GM21723 (cell line): ENCODE data around the gene PRKN.

Experiments
- ATAC-seq: cut with Tn5 transposase; IDR thresholded peaks from one replicate; pipeline ENCODE4 v1.9.1; 2021; ENCODE audit warnings: mild to moderate bottlenecking, moderate library complexity; ENCODE audit not compliant: unreplicated experiment

Gene PRKN

GRCh38 chr6:162078667-162079066 lies 648.9 kb downstream of the PRKN start:
- ATAC-seq, result no peak

- no peak for ATAC-seq
These were observed 649.4 kb downstream of the PRKN start for GRCh38 chr6:162078126-162078525.

DNA sequence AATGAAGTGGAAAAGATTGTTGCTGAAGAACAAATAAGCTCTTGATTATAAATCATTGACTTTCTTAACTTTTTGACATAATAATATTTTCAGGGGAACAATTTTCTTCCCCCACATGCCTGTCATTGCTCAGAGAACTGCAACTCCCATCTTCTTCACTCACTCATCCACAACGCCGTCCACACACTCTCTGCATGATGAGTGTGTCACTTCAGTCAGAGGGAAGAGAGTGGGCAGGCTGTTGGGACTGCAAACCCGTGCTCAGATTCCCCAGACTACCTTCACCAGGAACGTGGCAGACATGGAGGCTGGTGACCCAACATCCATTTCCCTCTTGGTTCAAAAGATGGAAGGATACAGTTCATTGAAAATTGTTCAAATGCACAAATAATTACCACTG lies 650.8 kb downstream of the PRKN start:
- ATAC-seq, result no peak

DNA sequence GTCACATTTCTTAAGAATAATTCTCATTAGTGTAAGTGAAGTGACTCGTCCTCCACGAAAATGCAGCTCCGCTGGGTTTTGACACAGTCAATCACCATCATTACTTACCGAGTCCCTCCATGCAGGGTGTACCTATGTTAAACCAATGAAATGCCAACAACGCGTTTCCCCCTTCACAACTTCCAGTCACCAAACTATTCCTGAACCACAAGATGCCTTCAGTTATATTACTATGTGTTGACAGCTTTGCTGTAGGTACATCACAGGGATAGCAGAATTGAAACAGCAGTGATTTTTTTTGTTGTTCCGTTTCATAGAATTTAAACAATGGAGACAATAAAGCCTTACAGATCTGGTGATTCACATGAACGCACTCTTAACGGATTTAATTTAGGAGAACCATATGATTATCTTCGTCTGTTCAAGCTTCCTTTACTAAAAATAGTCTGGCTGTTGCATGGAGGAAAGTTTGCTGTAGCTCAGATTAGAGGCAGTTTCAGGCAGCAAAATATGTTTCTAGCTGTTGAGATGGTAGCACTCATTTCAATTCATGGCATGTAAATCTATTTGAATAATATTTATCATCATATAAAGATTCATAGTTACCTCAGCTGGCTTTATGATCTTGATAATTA lies 652.8 kb downstream of the PRKN start:
- no peak for ATAC-seq

GRCh38 chr6:162070639-162071038 lies 656.9 kb downstream of the PRKN start:
- no peak for ATAC-seq

- no peak for ATAC-seq
These were observed 657.6 kb downstream of the PRKN start for GRCh38 chr6:162069995-162070394.

GRCh38 chr6:162068340-162068739 lies 659.2 kb downstream of the PRKN start:
- ATAC-seq, result no peak

DNA sequence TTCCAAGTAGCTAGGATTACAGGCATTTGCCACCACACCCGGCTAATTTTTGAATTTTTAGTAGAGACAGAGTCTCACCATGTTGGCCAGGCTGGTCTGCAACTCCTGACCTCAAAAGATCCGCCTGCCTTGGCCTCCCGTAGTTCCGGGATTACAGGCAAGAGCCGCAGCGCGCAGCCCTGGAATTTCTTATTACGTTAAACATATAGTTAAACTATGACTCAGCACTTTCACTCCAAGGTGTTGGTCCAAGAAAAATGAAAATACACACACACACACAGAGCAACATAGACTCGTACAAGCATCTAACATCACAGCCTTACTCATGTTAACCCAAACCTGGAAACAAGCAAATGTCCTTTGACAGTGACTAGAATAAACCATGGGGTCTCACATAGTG lies 663.9 kb downstream of the PRKN start:
- ATAC-seq, result no peak

- ATAC-seq, result no peak
These were observed 669.2 kb downstream of the PRKN start for GRCh38 chr6:162058281-162058875.

GRCh38 chr6:162056745-162057144 lies 670.8 kb downstream of the PRKN start:
- no peak for ATAC-seq

DNA sequence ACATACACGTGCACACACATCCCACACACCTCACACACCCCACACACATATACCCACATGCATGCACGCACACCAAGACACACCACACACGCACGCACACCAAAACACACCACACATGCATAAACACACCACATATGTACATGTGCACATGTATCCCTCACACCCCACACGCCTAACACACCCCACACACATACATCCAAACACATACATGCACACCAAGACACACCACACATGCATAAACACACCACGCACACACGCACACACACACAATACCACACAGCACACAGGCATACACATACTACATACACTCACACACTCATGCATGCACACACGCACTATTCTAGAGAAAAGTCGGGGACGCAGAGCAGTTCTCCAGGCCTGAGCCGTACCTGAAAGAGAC lies 671.5 kb downstream of the PRKN start:
- no peak for ATAC-seq

DNA sequence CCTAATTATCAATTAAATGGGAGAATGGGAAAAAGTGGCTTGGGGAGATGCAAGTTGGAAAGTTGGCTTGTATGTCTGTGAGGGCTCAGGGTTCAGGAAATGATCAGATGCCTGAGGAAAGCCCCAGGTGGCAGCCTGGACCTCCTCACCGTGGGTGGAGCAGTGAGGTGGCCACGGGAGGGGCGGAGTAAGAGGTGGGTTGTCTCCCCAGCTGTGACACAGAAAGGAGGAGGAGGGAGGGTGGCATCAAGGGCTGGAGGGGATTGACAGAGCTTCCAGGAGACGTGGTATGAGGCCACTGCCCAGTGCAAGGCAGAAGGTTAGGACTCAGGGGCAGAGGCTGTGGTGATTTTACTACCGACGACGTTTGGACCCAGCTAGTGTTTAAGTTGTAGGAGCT lies 672.2 kb downstream of the PRKN start:
- ATAC-seq, result no peak

GRCh38 chr6:162053084-162053483 lies 674.5 kb downstream of the PRKN start:
- ATAC-seq, result no peak

- no peak for ATAC-seq
These were observed 677.0 kb downstream of the PRKN start for GRCh38 chr6:162050579-162050978.

GRCh38 chr6:162046324-162046723 lies 681.2 kb downstream of the PRKN start:
- no peak for ATAC-seq

DNA sequence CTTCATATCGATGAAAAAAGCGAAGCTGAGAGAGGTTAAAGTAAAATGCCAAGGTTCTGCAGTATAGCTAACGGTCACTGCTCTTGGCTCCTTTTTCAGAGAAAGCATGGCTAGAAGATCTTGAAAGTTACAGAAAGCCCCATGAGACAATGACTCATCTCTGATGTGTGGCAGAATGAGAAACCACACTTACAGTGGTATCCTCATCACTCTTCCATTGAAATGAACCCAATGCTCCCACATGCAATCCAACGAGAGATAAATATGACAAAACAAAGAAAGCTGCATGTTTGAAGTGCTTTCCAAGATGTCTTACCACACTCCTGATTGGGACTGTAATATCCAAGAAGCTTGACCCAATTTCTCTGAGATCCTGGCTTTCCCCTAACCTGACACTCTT lies 694.9 kb downstream of the PRKN start:
- ATAC-seq, result no peak

DNA sequence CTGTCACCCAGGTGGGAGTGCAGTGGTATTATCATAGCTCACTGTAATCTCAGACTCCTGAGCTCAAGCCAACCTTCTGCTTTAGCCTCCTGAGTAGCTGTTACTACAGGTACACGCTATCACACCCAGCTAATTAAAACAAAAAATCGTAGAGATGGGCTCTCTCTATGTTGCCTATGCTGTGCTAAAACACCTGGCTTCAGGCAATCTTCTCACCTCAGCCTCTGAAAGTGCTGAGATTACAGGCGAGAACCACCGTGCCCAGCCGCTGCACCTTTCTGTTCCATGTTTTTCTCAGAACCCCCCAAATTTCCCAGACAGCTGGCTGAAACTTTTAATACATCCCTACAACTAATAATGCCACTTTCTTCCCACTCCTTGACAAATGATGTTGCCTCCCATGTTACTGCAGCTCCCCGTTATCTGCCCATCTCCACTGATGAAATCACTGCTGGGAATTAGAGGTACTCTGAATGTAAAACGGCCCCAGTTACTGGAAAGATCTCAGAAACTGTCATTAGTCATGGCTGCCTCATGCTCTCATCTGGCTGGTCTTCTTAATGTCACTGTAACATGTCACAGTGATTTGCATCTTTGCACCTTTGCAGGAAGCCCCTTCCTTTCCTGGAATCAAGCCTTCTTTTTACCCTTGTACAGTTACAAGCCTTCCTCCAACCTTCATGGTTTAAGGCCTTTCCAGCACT lies 697.5 kb downstream of the PRKN start:
- ATAC-seq, result no peak

DNA sequence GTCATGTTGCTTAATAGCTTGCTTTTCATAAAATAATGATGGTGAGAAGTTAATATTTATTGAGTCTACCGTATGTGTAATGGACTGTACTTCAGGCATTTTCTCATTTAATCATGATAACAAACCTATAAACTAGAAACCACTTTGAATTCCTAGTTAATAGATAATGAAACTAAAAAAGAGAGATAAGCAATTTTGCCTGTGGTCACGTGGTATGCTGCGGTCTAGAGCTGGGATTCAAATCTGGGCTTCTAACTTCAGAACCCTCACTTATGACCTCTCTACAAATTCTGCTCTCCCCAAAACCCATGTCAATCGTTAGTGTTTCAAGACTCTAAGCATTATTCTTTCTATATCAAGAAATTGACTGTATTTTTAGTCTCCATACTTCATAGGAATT lies 700.7 kb downstream of the PRKN start:
- no peak for ATAC-seq

DNA sequence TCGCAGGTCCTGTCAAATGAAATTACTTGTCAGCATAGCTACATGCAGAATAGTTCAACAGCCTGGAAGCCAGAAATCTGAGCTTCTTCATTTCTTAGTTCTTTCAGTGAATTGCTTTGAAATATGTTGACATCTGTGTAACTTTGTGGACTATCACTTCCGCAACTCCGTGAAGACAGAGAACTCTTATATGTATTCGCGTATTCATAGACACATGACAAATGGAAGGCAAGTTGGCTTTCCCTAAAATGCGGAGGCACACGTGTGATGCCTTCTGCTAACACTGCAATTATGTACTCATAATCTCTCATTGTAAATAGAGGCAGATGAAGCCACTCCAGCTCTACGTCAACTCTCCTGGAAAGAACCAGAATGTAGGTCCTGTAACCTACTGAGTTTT lies 701.5 kb downstream of the PRKN start:
- ATAC-seq, result no peak

DNA sequence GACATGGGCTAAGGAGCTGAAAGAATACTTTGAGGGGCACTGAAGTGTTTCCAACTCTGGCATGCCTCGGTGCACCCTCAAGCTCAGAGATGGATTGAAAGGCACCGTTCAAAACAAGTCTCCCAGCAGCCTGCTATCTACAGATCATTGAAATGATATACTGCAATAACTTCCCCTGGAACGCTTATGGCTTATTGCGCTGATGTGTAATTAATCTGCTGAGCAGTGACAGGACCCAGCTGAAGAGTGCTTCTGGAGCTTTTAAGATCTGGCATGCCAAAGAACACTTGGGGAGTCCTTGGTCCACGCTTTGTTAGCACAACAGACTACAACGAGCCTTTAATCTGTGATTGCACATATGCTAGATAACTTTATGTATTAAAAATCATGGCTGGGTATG lies 708.2 kb downstream of the PRKN start:
- no peak for ATAC-seq

GRCh38 chr6:162017536-162017935 lies 710.0 kb downstream of the PRKN start:
- no peak for ATAC-seq

GRCh38 chr6:162014069-162014811 lies 713.3 kb downstream of the PRKN start:
- ATAC-seq, result no peak
